Sigmoid colon (tissue), 7 donors: Measurements from ENCODE around the gene AVPR2. TPM values are rescaled to one million over a fixed set of nuclear protein-coding genes. Genes with fewer than 3 reads are reported as not detected.

Experiments
- DNase-seq: peaks from one replicate; pipeline ENCODE4 v3.0.0-alpha.2; 2019
- H3K27ac ChIP-seq, 4 donors: fragments of 200-600 bp; sonication (generic); one replicate each; pipeline ENCODE4 v1.5.1; 2016 to 2019; ENCODE audit warnings: mild to moderate bottlenecking in 1 of 4
- H3K27me3 ChIP-seq, 3 donors: fragments of 200-600 bp; sonication (generic); one replicate each; pipeline ENCODE4 v1.5.1; 2019; ENCODE audit warnings: mild to moderate bottlenecking in 1 of 3
- H3K36me3 ChIP-seq, 4 donors: fragments of 200-600 bp; sonication (generic); one replicate each; pipeline ENCODE4 v1.5.1; 2016 to 2019
- H3K4me1 ChIP-seq, 4 donors: fragments of 200-600 bp; sonication (generic); one replicate each; pipeline ENCODE4 v1.5.1; 2017 to 2019
- H3K4me3 ChIP-seq, 4 donors: fragments of 200-600 bp; sonication (generic); one replicate each; pipeline ENCODE4 v1.5.1; 2017 to 2019; ENCODE audit warnings: mild to moderate bottlenecking in 2 of 4, moderate library complexity in 1 of 4
- H3K9me3 ChIP-seq, 4 donors: fragments of 200-600 bp in 3 of 4; sonication (generic) in 3 of 4; one replicate each; pipeline versions ENCODE4 v1.5.1 to v1.6.1; 2013 to 2019
- CTCF ChIP-seq, 4 experiments: fragments of 450-650 bp in 3 of 4; fragments of 200-600 bp in 1 of 4; IDR thresholded peaks; one replicate each; pipeline ENCODE4 v1.5.1; 2016 to 2019; ENCODE audit warnings: antibody characterized with exemption in 4 of 4, mild to moderate bottlenecking in 3 of 4, moderate library complexity in 2 of 4
- EP300 ChIP-seq, 4 donors: sonication (generic); formaldehyde crosslinking; IDR thresholded peaks; one replicate each; pipeline ENCODE4 v1.6.1; 2017; ENCODE audit warnings: antibody characterized with exemption in 4 of 4
- POLR2A ChIP-seq, 2 donors: fragments of 450-650 bp; IDR thresholded peaks; one replicate each; pipeline ENCODE4 v1.6.1; 2016; ENCODE audit warnings: antibody characterized with exemption in 2 of 2, mild to moderate bottlenecking in 2 of 2, moderate library complexity in 2 of 2
- POLR2AphosphoS5 ChIP-seq, 4 donors: sonication (generic); formaldehyde crosslinking; IDR thresholded peaks; one replicate each; pipeline ENCODE4 v1.6.1; 2017; ENCODE audit warnings: antibody characterized with exemption in 4 of 4
- WGBS, 2 donors: extraction: QIAGEN DNeasy Blood & Tissue Kit; methylation state at CpG; one replicate each; pipeline ENCODE4 v1.1.7; 2013; 5-methylcytosine and 5-hydroxymethylcytosine counted together
- intact Hi-C: fragments of 100-400 bp; cut with DNase I; formaldehyde crosslinking; loops from one replicate; pipeline ENCODE4 v1.15.1; 2023
- polyA plus RNA-seq, 3 donors: library from polyadenylated mRNA; stranded (reverse); fragments of 200-250 nt; gene quantifications; one replicate each; pipeline ENCODE4 v1.2.3, GENCODE V29; 2013
- total RNA-seq, 4 donors: library from RNA; depleted of rRNA; stranded (reverse); fragments of >200 nt; gene quantifications; one replicate each; pipeline ENCODE4 v1.1.0, GENCODE V29; 2016
- donor health status: healthy with polysubstance abuse.
- donor health status: Bipolar disorder and iron deficiency.
- donor health status: healthy.

Gene AVPR2
- total and polyA plus RNA-seq, 7 donors: 1.1 to 2.2 (median 1.1) TPM; not detected in 2

DNA sequence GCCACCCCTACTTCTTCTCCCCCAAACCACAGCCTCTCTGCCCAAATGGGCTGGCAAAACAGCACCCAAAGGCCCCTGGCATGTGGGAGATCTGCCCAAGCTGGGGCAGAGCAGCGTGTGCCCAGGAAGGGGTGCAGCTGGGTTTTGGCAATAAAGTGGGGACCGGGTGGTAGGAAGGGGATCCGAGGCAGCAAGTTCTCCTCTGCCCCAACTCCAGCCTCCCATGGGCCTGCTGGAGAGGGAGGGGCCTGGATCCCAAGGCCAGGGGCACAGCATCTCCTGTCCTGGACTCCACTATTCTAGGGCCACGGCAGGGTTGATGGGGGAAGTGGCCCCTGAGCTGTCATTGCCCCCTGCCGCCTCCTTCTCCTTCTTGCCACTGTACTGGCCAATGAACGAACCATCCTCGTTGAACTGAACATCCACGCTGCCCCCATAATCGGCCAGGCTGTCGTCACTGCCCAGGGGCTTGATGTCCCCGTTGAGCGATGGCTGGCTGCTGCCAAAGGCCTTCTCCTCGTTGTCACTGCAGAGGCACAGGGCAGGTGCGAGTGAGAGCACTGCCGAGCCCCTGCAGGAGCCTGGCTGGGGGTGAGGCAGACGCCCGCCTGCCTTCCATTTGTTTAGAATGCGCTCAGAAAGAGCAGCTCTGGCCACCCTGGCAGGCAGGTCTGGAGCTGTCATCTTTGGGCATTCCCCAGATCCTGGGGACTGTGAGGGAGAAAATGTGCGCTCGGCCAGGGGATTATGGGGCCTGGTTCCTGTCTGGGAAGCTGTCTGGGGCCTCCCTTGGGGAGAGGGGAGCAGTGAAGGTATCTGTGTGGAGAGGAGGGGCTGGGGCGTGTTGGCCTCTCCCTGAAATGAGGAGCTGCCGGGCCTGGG is 41.9 kb upstream of the AVPR2 start:
- intact Hi-C loops: no loop called here
- Histone ChIP-seq H3K4me1 (no peaks in the 10 kb centered on the region), H3K36me3 (no peaks in the 10 kb centered on the region), H3K9me3 (no peaks in the 10 kb centered on the region), H3K27me3 (no peaks in the 10 kb centered on the region), H3K4me3 (no peak overlapping the region), H3K27ac (no peak overlapping the region)
- 60 to 63% methylated on average over 22 of the region's 22 CpGs for WGBS, 2 donors
- no peak for DNase-seq
- TF ChIP-seq CTCF (IDR thresholded peaks at IDR 0.05) (no peak), EP300 (IDR thresholded peaks at IDR 0.05) (no peak), POLR2A (IDR thresholded peaks at IDR 0.05) (no peak), POLR2AphosphoS5 (IDR thresholded peaks at IDR 0.05) (no peak)

- no peaks in the 10 kb centered on the region for H3K27me3 ChIP-seq
- intact Hi-C loops: no loop called here
- TF ChIP-seq CTCF (IDR thresholded peaks at IDR 0.05): no peak
- no peak for TF ChIP-seq POLR2A (IDR thresholded peaks at IDR 0.05)
- no peak for TF ChIP-seq EP300 (IDR thresholded peaks at IDR 0.05)
- no peak for TF ChIP-seq POLR2AphosphoS5 (IDR thresholded peaks at IDR 0.05)
- WGBS, 2 donors: 63 to 70% methylated on average over 28 of the region's 28 CpGs
- no peaks in the 10 kb centered on the region for H3K9me3 ChIP-seq
- H3K4me1 ChIP-seq: no peaks in the 10 kb centered on the region
- H3K36me3 ChIP-seq: no peaks in the 10 kb centered on the region
- peak; percentile 59 for DNase-seq
- H3K27ac ChIP-seq: no peak overlapping the region
- no peak overlapping the region for H3K4me3 ChIP-seq
Observed at GRCh38 chrX:153863251-153863991, 41.1 kb upstream of the AVPR2 start.

GRCh38 chrX:153864101-153864500 is 40.4 kb upstream of the AVPR2 start:
- Histone ChIP-seq H3K4me3 (no peak overlapping the region), H3K27me3 (no peaks in the 10 kb centered on the region), H3K9me3 (no peaks in the 10 kb centered on the region), H3K36me3 (no peaks in the 10 kb centered on the region), H3K4me1 (no peaks in the 10 kb centered on the region), H3K27ac (no peak overlapping the region)
- intact Hi-C loops: no loop called here
- 84 to 95% methylated on average over 10 of the region's 10 CpGs for WGBS, 2 donors
- TF ChIP-seq EP300 (IDR thresholded peaks at IDR 0.05): no peak
- TF ChIP-seq CTCF (IDR thresholded peaks at IDR 0.05): no peak
- TF ChIP-seq POLR2A (IDR thresholded peaks at IDR 0.05): no peak
- TF ChIP-seq POLR2AphosphoS5 (IDR thresholded peaks at IDR 0.05): no peak
- no peak for DNase-seq

- Histone ChIP-seq H3K9me3 (no peaks in the 10 kb centered on the region), H3K4me1 (no peaks in the 10 kb centered on the region), H3K4me3 (no peak overlapping the region), H3K36me3 (no peaks in the 10 kb centered on the region), H3K27me3 (no peaks in the 10 kb centered on the region), H3K27ac (no peak overlapping the region)
- WGBS, 2 donors: 86% methylated on average over 30 of the region's 30 CpGs
- peak; percentile 58 for DNase-seq
- intact Hi-C loops: no loop called here
- TF ChIP-seq POLR2AphosphoS5 (IDR thresholded peaks at IDR 0.05) (no peak), EP300 (IDR thresholded peaks at IDR 0.05) (no peak), CTCF (IDR thresholded peaks at IDR 0.05) (no peak), POLR2A (IDR thresholded peaks at IDR 0.05) (no peak)
Observed at GRCh38 chrX:153864561-153865320, 39.7 kb upstream of the AVPR2 start.
